BLaER1 (cell line): ENCODE measurements around the gene MEGF11.

Experiments
- H3K27ac ChIP-seq: shearing (Covaris generic); formaldehyde crosslinking; 2 replicates; pipeline ENCODE4 v1.8.1; 2022
- H3K27me3 ChIP-seq: shearing (Covaris generic); formaldehyde crosslinking; 2 replicates; pipeline ENCODE4 v1.8.1; 2022
- H3K36me3 ChIP-seq: shearing (Covaris generic); formaldehyde crosslinking; 2 replicates; pipeline ENCODE4 v1.8.1; 2022
- H3K4me1 ChIP-seq: shearing (Covaris generic); formaldehyde crosslinking; 2 replicates; pipeline ENCODE4 v1.8.1; 2022
- H3K4me2 ChIP-seq: shearing (Covaris generic); formaldehyde crosslinking; 2 replicates; pipeline ENCODE4 v1.8.1; 2022
- H3K4me3 ChIP-seq: shearing (Covaris generic); formaldehyde crosslinking; 2 replicates; pipeline ENCODE4 v1.8.1; 2022
- H3K9ac ChIP-seq: shearing (Covaris generic); formaldehyde crosslinking; 2 replicates; pipeline ENCODE4 v1.8.1; 2022
- H3K9me3 ChIP-seq: shearing (Covaris generic); formaldehyde crosslinking; 2 replicates; pipeline ENCODE4 v1.8.1; 2022
- H4K20me1 ChIP-seq: shearing (Covaris generic); formaldehyde crosslinking; 2 replicates; pipeline ENCODE4 v1.8.1; 2022
- Cebpa-rat ChIP-seq: shearing (Covaris generic); IDR thresholded peaks from 2 replicates; pipeline ENCODE4 v1.8.1; 2022

MEGF11 gene

GRCh38 chr15:65991721-65992483 is 261.6 kb downstream of the MEGF11 start:
- Histone ChIP-seq H3K27me3 (no peaks in the 10 kb centered on the region), H3K4me1 (no peaks in the 10 kb centered on the region), H3K27ac (no peak overlapping the region), H3K9ac (no peak overlapping the region), H3K4me3 (no peak overlapping the region), H3K36me3 (no peaks in the 10 kb centered on the region), H3K9me3 (no peaks in the 10 kb centered on the region), H3K4me2 (no peak overlapping the region), H4K20me1 (no peaks in the 10 kb centered on the region)
- no peak for TF ChIP-seq Cebpa-rat

- no peak for TF ChIP-seq Cebpa-rat
- H3K27me3 ChIP-seq = no peaks in the 10 kb centered on the region
- no peaks in the 10 kb centered on the region for H3K9me3 ChIP-seq
- no peak overlapping the region for H3K27ac ChIP-seq
- no peak overlapping the region for H3K9ac ChIP-seq
- H4K20me1 ChIP-seq = no peaks in the 10 kb centered on the region
- no peaks in the 10 kb centered on the region for H3K36me3 ChIP-seq
- H3K4me2 ChIP-seq = no peak overlapping the region
- H3K4me3 ChIP-seq = no peak overlapping the region
- no peaks in the 10 kb centered on the region for H3K4me1 ChIP-seq
Observed at GRCh38 chr15:65990298-65990981, 263.1 kb downstream of the MEGF11 start.

GRCh38 chr15:65987100-65987499 is 266.4 kb downstream of the MEGF11 start:
- Histone ChIP-seq H4K20me1 (no peaks in the 10 kb centered on the region), H3K36me3 (no peaks in the 10 kb centered on the region), H3K9me3 (no peaks in the 10 kb centered on the region), H3K27ac (no peak overlapping the region), H3K27me3 (peaks cover 6% of the 10 kb centered on the region; the same call in 1 of the 2 replicates), H3K9ac (no peak overlapping the region), H3K4me3 (no peak overlapping the region), H3K4me1 (peaks cover 6% of the 10 kb centered on the region; the same call in 1 of the 2 replicates), H3K4me2 (no peak overlapping the region)
- TF ChIP-seq Cebpa-rat = no peak

- Histone ChIP-seq H3K27me3 (peaks cover 6% of the 10 kb centered on the region; the same call in 1 of the 2 replicates), H3K9ac (no peak overlapping the region), H3K9me3 (no peaks in the 10 kb centered on the region), H3K4me1 (peaks cover 12% of the 10 kb centered on the region), H3K4me2 (no peak overlapping the region), H3K27ac (no peak overlapping the region), H3K36me3 (no peaks in the 10 kb centered on the region), H4K20me1 (no peaks in the 10 kb centered on the region), H3K4me3 (no peak overlapping the region)
- TF ChIP-seq Cebpa-rat = no peak
Observed at GRCh38 chr15:65986416-65986815, 267.1 kb downstream of the MEGF11 start.

- Histone ChIP-seq H3K27ac (no peak overlapping the region), H3K4me2 (no peak overlapping the region), H4K20me1 (no peaks in the 10 kb centered on the region), H3K4me3 (no peak overlapping the region), H3K9ac (no peak overlapping the region), H3K9me3 (no peaks in the 10 kb centered on the region), H3K4me1 (peaks cover 22% of the 10 kb centered on the region), H3K27me3 (peaks cover 6% of the 10 kb centered on the region; the same call in 1 of the 2 replicates), H3K36me3 (no peaks in the 10 kb centered on the region)
- no peak for TF ChIP-seq Cebpa-rat
Observed at GRCh38 chr15:65985387-65985786, 268.2 kb downstream of the MEGF11 start.

- H3K9me3 ChIP-seq = no peaks in the 10 kb centered on the region
- H3K9ac ChIP-seq = no peak overlapping the region
- no peak overlapping the region; the same call in 1 of the 2 replicates for H3K4me3 ChIP-seq
- peak overlapping the region; percentile 95 for H3K4me2 ChIP-seq
- no peaks in the 10 kb centered on the region; the same call in 1 of the 2 replicates for H4K20me1 ChIP-seq
- peaks cover 6% of the 10 kb centered on the region; the same call in 1 of the 2 replicates for H3K27me3 ChIP-seq
- no peak overlapping the region for H3K27ac ChIP-seq
- H3K4me1 ChIP-seq = peaks cover 48% of the 10 kb centered on the region
- no peak for TF ChIP-seq Cebpa-rat
- H3K36me3 ChIP-seq = no peaks in the 10 kb centered on the region
Observed at GRCh38 chr15:65982627-65983322, 270.8 kb downstream of the MEGF11 start.

- H3K36me3 ChIP-seq = no peaks in the 10 kb centered on the region
- no peak overlapping the region for H3K27ac ChIP-seq
- H4K20me1 ChIP-seq = no peaks in the 10 kb centered on the region; the same call in 1 of the 2 replicates
- H3K9ac ChIP-seq = no peak overlapping the region
- H3K9me3 ChIP-seq = no peaks in the 10 kb centered on the region
- H3K4me1 ChIP-seq = peaks cover 56% of the 10 kb centered on the region
- H3K4me2 ChIP-seq = peak overlapping the region; percentile 95
- no peak for TF ChIP-seq Cebpa-rat
- H3K4me3 ChIP-seq = peak overlapping the region; percentile 64
- H3K27me3 ChIP-seq = peaks cover 6% of the 10 kb centered on the region; the same call in 1 of the 2 replicates
Observed at GRCh38 chr15:65981837-65982626, 271.5 kb downstream of the MEGF11 start.

GRCh38 chr15:65980824-65981456 is 272.6 kb downstream of the MEGF11 start:
- Histone ChIP-seq H3K4me1 (peaks cover 63% of the 10 kb centered on the region), H4K20me1 (no peaks in the 10 kb centered on the region; the same call in 1 of the 2 replicates), H3K27me3 (peaks cover 6% of the 10 kb centered on the region; the same call in 1 of the 2 replicates)

More at GRCh38 chr15:65980824-65981456, 272.6 kb downstream of the MEGF11 start:
- peak overlapping the region; percentile 95 for H3K4me2 ChIP-seq
- no peaks in the 10 kb centered on the region for H3K36me3 ChIP-seq
- H3K4me3 ChIP-seq = peak overlapping the region; percentile 64; the same call in 1 of the 2 replicates
- no peak for TF ChIP-seq Cebpa-rat
- H3K9ac ChIP-seq = no peak overlapping the region
- no peaks in the 10 kb centered on the region for H3K9me3 ChIP-seq
- H3K27ac ChIP-seq = no peak overlapping the region
